ENCODE measurements around the gene TPK1. TPM values are rescaled to one million over a fixed set of nuclear protein-coding genes. Genes with fewer than 3 reads are reported as not detected.

TPK1 gene
- total RNA-seq, 1 donor from 2014 or later = 5.7 TPM

- DNase-seq (ENCODE audit: low spot score) = no peak
- intact Hi-C loops (cut with DNase I) = no loop called here
These were observed 165.6 kb downstream of the TPK1 start for GRCh38 chr7:144670218-144670617.

DNA sequence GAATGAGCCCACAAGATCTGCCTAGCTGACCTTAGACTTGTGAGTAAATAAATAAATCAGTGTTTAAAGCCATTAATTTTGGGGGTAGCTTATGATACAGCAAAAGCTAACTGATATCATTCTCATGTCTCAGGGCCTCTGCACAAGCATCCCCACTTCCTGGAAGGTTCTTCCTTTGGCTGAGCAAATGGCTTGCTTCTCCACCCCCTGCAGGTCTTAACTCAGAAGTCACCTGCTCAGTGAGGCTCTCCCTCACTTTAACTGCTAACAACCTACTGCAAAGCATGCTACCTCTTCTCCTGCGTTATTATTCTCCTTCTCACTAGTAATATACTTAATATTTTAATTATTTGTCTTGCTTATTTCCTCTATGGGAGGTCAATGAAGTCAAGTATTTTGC, 167.3 kb downstream of the TPK1 start:
- intact Hi-C loops (cut with DNase I) = no loop called here
- DNase-seq (ENCODE audit: low spot score) = no peak

DNA sequence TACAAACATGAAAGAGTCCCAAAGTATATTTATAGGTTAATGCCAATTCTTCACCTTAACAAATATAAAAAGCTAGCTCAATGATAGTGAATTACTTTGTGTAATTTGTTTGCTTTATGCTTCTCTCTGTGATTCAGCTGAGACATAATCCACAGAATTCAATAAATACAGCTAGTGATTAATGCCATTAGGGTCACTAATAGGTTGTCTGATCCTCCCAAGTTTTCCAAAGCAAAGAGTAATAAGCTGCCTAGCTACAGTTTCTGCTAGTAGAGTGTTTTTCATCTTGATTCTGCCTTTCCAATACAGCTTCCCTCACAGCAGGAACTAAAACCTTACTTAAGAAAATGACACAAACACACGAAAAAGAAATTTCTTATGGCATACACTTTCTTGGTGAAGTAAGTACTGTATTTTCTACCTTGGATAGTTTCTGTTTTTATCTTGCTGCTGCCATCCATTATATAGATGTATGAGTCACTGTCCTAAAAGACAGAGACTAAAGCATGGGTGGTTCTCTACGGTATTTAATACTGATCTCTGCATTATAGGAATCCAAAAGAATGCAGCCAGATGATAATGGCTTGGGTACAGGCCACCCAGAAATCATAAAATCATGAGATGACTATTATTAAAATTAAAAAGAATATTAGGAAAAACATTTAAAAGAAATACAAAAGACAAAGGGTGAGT, 170.0 kb downstream of the TPK1 start:
- DNase-seq (ENCODE audit: low spot score) = no peak
- intact Hi-C loops (cut with DNase I) = no loop called here

GRCh38 chr7:144659211-144659610, 176.6 kb downstream of the TPK1 start:
- no peak for DNase-seq (ENCODE audit: low spot score)
- intact Hi-C loops (cut with DNase I) = no loop called here

- intact Hi-C loops (cut with DNase I) = no loop called here
- no peak for DNase-seq (ENCODE audit: low spot score)
These were observed 178.8 kb downstream of the TPK1 start for GRCh38 chr7:144656965-144657517.

DNA sequence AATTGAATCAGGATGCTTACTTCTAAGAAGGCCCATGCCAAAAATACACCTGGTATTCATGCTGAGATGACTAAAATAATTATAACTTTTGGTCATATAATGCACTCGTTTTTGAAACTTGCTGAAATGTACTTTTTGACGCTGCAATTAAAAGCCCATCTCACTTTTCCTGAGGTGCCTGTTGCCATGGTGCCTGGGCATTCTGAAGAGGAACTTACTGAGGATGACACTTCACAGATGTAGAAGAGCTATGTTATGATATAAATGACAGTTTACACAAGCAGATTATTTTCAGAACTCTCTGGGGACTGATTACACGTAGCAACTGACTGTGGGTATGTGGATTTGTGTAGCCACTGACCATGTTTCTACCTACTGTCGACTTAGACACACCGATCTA, 182.4 kb downstream of the TPK1 start:
- no peak for DNase-seq (ENCODE audit: low spot score)
- intact Hi-C loops (cut with DNase I) = no loop called here

DNA sequence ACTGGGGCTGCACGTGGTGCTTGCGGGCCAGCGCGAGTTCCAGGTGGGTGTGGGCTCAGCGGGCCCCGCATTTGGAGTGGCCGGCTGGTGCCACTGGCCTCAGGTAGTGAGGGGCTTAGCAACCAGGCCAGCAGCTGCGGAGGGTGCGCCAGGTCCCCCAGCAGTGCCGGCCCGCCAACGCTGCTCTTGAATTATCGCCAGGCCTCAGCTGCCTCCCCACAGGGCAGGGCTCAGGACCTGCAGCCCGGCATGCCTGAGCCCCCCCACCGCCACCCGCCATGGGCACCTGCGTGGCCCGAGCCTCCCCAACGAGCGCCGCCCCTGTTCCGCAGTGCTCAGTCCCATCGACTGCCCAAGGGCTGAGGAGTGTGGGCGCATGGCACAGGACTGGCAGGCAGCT, 185.4 kb downstream of the TPK1 start:
- intact Hi-C loops (cut with DNase I) = no loop called here
- DNase-seq (ENCODE audit: low spot score) = no peak

DNA sequence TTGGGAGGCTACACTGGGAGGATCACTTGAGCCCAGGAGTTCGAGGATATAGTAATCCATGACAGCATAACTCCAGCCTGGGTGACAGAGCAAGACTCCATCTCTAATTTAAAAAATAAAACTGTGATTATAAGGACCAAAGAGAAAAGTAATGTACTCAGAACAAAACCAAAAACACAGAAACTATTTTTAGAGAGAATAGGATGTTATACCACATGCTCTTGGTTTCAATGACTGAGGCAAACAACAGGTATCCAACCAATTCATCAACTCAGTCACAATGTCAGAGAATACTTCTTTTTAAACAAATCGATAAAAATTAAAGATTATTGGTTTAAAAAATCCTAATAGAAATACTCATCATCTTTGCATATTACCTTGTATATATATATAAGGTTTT, 186.7 kb downstream of the TPK1 start:
- intact Hi-C loops (cut with DNase I) = no loop called here
- DNase-seq (ENCODE audit: low spot score) = no peak

- no peak for DNase-seq (ENCODE audit: low spot score)
- intact Hi-C loops (cut with DNase I) = no loop called here
These were observed 194.3 kb downstream of the TPK1 start for GRCh38 chr7:144641389-144642044.

DNA sequence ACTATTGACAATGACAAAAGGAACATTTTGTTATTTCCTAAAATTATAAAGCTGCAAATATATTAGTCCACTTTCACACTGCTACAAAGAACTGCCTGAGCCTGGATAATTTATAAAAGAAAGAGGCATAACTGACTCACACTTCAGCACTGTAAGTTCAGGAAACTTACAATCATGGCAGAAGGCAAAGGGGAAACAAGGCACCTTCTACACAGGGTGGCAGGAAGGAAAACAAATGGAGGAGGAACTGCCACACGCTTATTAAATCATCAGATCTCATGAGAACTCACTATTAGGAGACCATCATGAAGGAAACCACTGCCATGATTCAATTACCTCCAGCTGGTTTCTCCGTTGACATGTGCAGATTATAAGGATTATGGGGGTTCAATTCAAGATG, 203.1 kb downstream of the TPK1 start:
- intact Hi-C loops (cut with DNase I) = no loop called here
- no peak for DNase-seq (ENCODE audit: low spot score)

- no peak for DNase-seq (ENCODE audit: low spot score)
- intact Hi-C loops (cut with DNase I) = no loop called here
These were observed 206.3 kb downstream of the TPK1 start for GRCh38 chr7:144629598-144629997.

GRCh38 chr7:144629011-144629410, 206.8 kb downstream of the TPK1 start:
- intact Hi-C loops (cut with DNase I) = no loop called here
- no peak for DNase-seq (ENCODE audit: low spot score)

DNA sequence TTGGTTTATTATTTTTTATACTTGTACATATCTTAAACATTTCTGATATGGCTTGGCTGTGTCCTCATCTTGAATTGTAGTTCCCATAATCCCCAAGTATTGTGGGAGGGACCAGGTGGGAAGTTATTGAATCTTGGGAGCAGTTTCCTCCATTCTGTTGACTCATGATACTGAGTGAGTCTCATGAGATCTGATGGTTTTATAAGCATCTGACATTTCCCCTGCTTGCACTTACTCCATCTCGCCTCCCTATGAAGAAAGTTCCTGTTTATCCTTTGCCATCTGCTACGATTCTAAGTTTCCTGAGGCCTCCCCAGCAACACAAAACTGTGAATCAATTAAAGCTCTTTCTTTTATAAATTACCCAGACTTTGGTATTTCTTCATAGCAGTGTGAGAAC, 207.7 kb downstream of the TPK1 start:
- no peak for DNase-seq (ENCODE audit: low spot score)
- intact Hi-C loops (cut with DNase I) = no loop called here

DNA sequence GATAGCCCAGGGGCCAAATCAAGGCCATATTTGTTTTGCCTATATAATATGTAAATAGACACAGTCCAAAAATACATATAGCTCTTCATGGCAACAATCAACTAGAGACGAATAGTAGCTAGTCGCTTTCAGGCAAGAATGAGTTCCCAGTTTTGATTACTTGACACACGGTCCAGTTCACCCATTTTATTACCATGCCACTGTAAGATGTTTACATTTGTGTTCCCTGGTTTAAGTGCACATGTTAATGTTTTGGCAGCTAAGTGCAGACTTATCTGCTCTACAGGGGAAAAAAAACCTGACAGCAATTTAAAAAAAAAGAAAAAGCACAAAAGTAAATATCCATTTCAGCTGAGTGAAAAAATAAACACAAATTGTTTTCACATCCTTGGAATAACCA, 213.1 kb downstream of the TPK1 start:
- intact Hi-C loops (cut with DNase I) = no loop called here
- no peak for DNase-seq (ENCODE audit: low spot score)

DNA sequence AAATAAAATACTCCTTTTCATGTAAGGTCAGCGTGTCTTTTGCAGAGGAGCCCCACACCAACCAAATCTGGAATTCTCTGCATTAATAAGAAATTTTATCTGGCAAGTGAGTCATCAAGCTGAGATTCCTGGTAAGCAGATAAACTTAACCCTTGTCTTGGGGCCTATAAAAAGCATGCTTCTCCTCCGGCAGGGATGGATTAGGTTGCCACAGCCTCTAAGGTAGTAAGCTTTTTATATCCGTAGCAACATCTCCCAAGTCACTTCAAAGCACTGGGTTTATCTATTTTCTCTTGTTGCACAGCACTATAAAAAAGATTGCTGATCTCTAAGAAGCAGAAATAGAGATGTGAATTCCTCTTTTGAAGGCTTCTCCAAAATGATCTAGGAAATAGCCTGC, 229.6 kb downstream of the TPK1 start:
- intact Hi-C loops (cut with DNase I) = no loop called here
- DNase-seq (ENCODE audit: low spot score) = no peak

DNA sequence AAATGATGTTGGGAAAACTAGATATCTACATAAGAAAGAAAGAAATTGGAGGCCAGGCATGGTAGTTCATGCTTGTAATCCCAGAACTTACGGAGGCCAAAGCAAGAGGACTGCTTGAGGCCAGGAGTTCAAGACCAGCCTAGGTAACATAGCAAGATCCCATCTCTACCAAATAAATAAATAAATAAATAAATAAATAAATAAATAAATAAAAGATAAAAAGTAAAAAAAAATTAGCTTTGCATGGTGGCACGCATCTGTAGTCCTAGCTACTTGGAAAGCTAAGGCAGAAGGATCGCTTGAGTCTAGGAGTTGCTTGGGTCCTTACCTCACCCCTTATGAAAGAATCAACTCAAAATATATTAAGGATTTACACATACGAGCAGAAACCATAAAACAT, 238.9 kb downstream of the TPK1 start:
- intact Hi-C loops (cut with DNase I) = no loop called here
- no peak for DNase-seq (ENCODE audit: low spot score)

- intact Hi-C loops (cut with DNase I) = no loop called here
- no peak for DNase-seq (ENCODE audit: low spot score)
These were observed 241.3 kb downstream of the TPK1 start for GRCh38 chr7:144594580-144594979.

DNA sequence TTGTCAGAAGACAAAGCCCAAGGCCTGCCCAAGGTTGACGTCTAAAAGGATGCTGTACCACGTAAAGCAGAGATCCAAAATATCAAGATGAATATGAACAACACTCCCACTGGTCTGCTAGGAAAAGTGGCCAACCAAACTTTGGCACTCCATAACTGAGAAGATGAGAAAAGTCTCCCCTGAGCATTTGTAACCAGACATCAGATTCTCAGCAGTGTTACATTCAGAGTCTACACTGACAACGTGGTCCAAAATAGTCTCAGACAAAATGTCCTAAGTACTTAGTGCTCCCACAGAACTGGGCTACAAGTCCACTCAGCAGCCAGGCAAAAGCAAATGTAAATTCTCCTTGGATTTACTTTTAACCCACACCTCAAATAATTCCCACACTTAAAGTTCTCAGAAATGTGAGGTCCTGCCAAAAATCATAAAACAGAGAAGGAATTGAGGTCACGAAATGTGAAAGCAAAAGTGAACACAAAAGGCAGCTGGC, 247.2 kb downstream of the TPK1 start:
- no peak for DNase-seq (ENCODE audit: low spot score)

DNA sequence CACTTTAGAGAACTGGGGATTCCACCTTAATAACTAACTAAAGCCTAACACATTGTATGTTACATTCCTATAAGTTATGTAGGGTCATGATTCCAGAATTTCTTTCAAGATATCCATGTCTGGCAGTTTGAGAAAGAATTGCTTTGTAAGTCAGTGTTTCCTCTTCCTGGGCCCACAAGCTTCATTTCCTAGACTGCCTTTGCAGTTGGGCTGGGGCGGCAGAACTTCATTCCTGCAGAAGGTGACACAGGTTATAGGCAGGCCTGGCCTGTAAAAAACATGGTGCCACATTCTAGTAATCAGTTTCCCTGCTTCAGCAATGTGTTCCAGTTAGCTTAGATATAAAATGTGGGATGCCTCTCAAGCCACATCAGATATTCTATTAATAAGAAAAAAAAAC, 248.2 kb downstream of the TPK1 start:
- DNase-seq (ENCODE audit: low spot score) = no peak
- intact Hi-C loops (cut with DNase I) = no loop called here

More for the DNA sequence above, 247.2 kb downstream of the TPK1 start:
- intact Hi-C loops (cut with DNase I) = no loop called here

DNA sequence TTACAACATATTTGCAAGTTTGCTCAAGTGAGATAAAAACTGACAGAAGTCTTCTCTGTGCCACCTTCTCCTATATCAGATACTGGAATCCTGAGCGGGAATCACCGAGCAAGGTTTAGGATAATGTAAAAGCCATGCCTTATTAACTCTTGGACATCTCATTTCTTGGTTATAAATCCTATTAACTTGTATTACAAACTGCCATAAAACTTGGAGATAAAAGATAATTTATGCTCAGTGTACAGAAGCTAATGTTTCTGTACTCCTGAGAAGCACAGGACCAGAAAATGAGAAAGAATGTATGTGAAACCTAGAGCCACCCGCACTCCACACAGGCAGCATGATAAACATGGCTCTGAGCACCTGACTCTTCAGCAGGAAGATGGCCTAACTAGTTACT, 251.1 kb downstream of the TPK1 start:
- DNase-seq (ENCODE audit: low spot score) = no peak
- intact Hi-C loops (cut with DNase I) = no loop called here

GRCh38 chr7:144579687-144580086, 256.2 kb downstream of the TPK1 start:
- intact Hi-C loops (cut with DNase I) = no loop called here

More at GRCh38 chr7:144579687-144580086, 256.2 kb downstream of the TPK1 start:
- DNase-seq (ENCODE audit: low spot score) = no peak
